Measurements from ENCODE around the gene RBM6.
"Not testable (repeated sequence)": the region's sequence is repeated elsewhere in the genome, so short reads cannot be mapped to it uniquely, and the experiment has no call there.

The RBM6 gene

DNA sequence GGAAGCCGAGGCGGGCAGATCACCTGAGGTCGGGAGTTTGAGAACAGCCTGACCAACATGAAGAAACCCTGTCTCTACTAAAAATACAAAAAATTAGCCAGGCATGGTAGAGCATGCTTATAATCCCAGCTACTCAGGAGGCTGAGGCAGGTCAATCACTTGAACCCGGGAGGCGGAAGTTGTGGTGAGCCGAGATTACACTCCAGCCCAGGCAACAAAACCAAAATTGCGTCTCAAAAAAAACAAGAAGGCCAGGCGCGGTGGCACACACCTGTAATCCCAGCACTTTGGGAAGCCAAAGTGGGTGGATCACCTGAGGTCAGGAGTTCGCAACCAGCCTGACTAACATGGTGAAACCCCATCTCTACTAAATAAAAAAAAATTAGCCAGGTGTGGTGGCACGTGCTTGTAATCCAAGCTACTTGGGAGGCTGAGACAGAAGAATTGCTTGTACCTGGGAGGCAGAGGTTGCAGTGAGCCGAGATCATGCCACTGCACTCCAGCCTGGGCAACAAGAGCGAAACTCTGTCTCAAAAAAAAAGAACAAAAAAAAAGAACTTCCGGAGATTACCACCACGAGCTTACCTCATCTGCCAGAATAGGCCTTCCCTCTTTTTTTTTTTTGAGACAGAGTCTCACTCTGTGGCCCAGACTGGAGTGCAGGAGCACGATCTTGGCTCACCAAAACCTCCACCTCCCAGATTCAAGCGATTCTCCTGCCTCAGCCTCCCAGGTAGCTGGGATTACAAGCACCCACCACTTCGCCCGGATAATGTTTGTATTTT, 22.0 kb upstream of the RBM6 start:
- DNase-seq (ENCODE audit: low spot score), result not testable (repeated sequence)

GRCh38 chr3:49924683-49925082, 15.3 kb upstream of the RBM6 start:
- DNase-seq (ENCODE audit: low spot score), result no peak

GRCh38 chr3:49925485-49925884, 14.5 kb upstream of the RBM6 start:
- DNase-seq (ENCODE audit: low spot score), result no peak

- no peak for DNase-seq (ENCODE audit: low spot score)
Observed at GRCh38 chr3:49926117-49926728, 13.7 kb upstream of the RBM6 start.

DNA sequence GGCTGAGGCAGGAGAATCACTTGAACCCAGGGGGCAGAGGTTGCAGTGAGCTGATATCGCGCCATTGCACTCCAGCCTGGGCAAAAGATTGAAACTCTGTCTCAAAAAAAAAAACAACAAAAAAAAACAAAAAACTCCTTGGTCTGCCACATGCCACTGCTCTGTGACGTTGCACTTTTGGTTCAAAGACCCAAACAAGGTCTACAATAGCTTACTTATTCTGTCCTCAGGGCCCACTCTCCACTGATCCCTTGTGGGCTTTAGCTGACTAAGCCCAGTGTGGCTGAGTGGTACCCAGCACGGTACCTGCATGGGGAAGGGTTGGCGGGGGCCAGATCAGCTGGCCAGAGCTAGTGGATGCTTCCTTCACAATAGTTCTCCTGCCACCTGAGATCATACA, 12.2 kb upstream of the RBM6 start:
- DNase-seq (ENCODE audit: low spot score), result no peak

DNA sequence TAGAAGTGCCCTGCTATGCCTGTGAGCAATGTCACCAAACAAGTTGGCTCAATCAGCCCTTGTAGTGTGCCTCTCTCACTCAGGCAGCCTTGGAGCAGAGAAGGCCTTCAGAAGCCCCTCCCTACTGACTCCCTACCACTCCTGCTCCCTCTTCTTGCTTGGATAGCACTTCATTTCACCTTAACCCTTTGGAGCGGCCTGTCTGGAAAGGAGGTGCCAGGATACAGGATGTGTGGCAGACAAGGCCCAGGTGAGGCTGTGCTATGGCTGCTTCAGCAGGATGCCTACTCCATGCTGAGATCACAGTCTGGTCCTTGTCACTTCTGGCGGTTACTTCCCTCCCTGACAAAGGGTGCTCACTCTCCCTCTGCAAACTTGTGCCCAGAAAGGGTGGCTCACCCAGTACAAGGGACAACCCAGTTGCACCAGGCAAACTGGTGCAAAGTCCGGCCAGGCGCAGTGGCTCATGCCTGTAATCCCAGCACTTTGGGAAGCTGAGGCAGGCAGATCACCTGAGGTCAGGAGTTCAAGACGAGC, 11.4 kb upstream of the RBM6 start:
- DNase-seq (ENCODE audit: low spot score), result no peak

- DNase-seq (ENCODE audit: low spot score), result peak; percentile 93
Observed at GRCh38 chr3:49929291-49930167, 10.4 kb upstream of the RBM6 start, which contains the start of gene MON1A. TSS of gene MON1A (minus strand) at chr3:49929811. CDS start at chr3:49913346, 16,465 bp downstream.

- DNase-seq (ENCODE audit: low spot score), result no peak
Observed at GRCh38 chr3:49930168-49930690, 9.7 kb upstream of the RBM6 start.

DNA sequence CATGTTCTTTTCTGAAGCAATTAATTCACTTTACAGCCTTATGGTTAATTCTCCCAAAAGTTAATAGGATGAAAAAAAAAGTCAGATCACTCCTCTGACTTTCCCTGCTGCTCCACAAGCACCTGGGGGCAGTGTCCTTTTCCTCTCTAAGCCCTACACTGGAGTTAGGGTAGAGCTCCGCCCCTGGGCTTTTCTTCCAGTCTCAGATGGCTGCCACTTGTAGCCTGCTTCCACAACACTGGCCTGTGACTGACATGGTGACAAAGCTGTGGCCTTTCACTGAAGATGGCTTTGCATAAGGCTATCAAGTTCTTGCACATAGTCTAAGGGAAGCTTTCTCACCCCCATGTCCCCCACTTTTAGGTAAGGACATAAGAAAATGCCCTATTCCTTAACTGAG, 9.0 kb upstream of the RBM6 start:
- peak; percentile 74 for DNase-seq (ENCODE audit: low spot score)

- not testable (repeated sequence) for DNase-seq (ENCODE audit: low spot score)
Observed at GRCh38 chr3:49932281-49932680, 7.7 kb upstream of the RBM6 start.

DNA sequence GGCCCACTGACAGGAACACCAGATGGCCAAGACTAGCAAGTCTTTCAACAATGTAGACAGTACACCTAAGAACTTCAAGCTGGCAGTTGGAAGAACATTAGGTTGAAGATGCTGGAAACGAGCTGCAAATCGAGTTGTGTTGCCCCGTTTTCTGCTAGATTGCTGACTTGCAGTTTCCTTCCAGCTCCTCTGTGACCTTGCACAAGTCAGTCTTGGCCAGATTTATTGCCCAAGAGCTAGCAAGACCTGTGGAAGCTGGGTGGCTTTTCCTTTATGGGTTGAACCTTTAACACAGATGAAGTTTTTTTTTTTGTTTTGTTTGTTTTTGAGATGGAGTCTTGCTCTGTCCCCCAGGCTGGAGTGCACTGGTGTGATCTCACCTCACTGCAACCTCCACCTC, 2.9 kb upstream of the RBM6 start:
- no peak for DNase-seq (ENCODE audit: low spot score)

- DNase-seq (ENCODE audit: low spot score), result no peak
Observed at GRCh38 chr3:49940667-49941249, 808 bp downstream of the RBM6 start.

GRCh38 chr3:49942651-49943050, 2.7 kb downstream of the RBM6 start:
- no peak for DNase-seq (ENCODE audit: low spot score)

GRCh38 chr3:49952924-49953323, 13.0 kb downstream of the RBM6 start:
- DNase-seq (ENCODE audit: low spot score), result no peak

- DNase-seq (ENCODE audit: low spot score), result no peak
Observed at GRCh38 chr3:49955636-49956035, 15.7 kb downstream of the RBM6 start.

- no peak for DNase-seq (ENCODE audit: low spot score)
Observed at GRCh38 chr3:49966233-49966942, 26.4 kb downstream of the RBM6 start.

GRCh38 chr3:49967291-49967690, 27.3 kb downstream of the RBM6 start:
- DNase-seq (ENCODE audit: low spot score), result no peak

- no peak for DNase-seq (ENCODE audit: low spot score)
Observed at GRCh38 chr3:49968346-49968745, 28.4 kb downstream of the RBM6 start.

- DNase-seq (ENCODE audit: low spot score), result no peak
Observed at GRCh38 chr3:49972656-49973055, 32.7 kb downstream of the RBM6 start.

GRCh38 chr3:49976942-49977341, 37.0 kb downstream of the RBM6 start:
- DNase-seq (ENCODE audit: low spot score), result no peak

DNA sequence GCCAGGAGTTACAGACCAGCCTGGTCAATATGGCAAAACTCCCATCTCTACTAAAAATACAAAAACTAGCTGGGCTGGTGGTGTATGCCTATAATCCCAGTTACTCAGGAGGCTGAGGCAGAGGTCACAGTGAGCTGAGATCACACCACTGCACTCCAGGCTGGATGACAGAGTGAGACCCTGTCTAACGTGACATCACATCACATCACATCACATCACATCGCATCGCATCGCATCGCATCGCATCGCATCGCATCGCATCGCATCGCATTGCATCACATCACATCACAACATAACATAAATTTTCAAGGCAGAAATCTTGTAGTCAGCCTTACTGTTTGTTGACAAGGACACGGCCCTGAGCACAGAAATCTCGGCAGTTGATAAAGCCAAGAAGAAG, 44.4 kb downstream of the RBM6 start:
- DNase-seq (ENCODE audit: low spot score), result no peak

All from cerebellar cortex (tissue), 1 donor.